ENCODE data around the gene GRK1. TPM values are rescaled to one million over a fixed set of nuclear protein-coding genes. Genes with fewer than 3 reads are reported as not detected.

The GRK1 gene
- total RNA-seq, 1 donor from 2014 or later: 0.34 TPM

DNA sequence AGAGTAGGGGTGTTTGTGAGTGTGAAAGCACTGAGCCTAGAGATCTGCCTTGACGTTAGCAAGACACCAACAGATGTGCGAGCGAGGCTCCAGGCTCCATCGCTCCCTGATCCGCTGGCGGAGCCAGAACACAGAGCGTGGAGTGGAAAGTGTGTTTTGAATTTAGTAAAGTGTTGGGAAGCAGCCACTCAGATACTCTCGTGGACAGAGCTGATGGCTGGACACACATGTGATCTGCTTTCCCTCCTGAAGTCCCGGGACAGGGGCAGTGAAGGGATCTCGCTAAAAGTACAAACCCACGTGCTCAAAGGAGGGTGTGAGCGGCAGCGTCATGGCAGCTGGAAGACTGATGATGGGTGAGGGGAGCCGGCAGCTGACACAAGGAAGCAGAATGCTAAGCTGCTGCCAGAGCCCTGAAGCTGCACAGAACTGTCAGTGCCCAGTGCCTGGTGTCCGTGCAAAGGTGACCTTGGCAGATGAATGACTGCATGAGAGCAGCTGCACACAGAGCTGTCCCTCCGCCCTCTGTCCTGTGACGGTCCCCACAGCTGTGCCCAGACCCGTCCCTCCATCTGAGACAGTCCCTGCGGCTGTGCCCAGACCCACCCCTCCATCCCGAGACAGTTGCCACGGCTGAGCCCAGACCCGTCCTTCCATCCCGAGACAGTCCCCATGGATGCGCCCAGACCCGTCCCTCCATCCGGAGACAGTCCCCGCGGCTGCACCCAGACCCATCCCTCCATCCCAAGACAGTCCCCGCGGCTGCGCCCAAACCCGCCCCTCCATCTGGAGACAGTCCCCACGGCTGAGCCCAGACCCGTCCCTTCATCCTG lies 62.4 kb downstream of the GRK1 start:
- Mint-ChIP-seq H3K27ac (no peak overlapping the region), H3K27me3 (ENCODE audit: low read depth) (peaks cover 14% of the 10 kb centered on the region), H3K9me3 (no peaks in the 10 kb centered on the region), H3K4me1 (peaks cover 3% of the 10 kb centered on the region), H3K36me3 (no peaks in the 10 kb centered on the region), H3K4me3 (no peak overlapping the region)
- DNase-seq (ENCODE audit: low spot score in 2 of 2, unreplicated experiment in 2 of 2): peak in 1 of 2 experiments; percentile 17
- TF ChIP-seq, protein P1, sequence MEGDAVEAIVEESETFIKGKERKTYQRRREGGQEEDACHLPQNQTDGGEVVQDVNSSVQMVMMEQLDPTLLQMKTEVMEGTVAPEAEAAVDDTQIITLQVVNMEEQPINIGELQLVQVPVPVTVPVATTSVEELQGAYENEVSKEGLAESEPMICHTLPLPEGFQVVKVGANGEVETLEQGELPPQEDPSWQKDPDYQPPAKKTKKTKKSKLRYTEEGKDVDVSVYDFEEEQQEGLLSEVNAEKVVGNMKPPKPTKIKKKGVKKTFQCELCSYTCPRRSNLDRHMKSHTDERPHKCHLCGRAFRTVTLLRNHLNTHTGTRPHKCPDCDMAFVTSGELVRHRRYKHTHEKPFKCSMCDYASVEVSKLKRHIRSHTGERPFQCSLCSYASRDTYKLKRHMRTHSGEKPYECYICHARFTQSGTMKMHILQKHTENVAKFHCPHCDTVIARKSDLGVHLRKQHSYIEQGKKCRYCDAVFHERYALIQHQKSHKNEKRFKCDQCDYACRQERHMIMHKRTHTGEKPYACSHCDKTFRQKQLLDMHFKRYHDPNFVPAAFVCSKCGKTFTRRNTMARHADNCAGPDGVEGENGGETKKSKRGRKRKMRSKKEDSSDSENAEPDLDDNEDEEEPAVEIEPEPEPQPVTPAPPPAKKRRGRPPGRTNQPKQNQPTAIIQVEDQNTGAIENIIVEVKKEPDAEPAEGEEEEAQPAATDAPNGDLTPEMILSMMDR (IDR thresholded peaks at IDR 0.05; ENCODE audit: unreplicated experiment): no peak

DNA sequence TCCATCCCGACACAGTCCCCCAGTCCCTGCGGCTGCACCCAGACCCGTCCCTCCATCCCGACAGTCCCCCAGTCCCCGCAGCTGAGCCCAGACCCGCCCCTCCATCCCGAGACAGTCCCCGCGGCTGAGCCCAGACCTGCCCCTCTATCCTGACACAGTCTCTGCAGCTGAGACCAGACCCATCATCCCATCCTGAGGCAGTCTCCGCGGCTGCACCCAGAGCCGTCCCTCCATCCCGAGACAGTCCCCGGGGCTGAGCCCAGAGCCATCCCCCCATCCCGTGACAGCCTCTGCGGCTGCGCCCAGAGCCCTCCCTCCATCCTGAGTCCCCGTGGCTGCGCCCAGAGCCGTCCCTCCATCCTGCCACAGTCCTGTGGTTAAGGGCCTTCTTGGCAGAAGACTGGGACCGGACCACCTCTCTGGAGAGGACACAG lies 63.3 kb downstream of the GRK1 start:
- no peak overlapping the region for H3K4me3 Mint-ChIP-seq

DNA sequence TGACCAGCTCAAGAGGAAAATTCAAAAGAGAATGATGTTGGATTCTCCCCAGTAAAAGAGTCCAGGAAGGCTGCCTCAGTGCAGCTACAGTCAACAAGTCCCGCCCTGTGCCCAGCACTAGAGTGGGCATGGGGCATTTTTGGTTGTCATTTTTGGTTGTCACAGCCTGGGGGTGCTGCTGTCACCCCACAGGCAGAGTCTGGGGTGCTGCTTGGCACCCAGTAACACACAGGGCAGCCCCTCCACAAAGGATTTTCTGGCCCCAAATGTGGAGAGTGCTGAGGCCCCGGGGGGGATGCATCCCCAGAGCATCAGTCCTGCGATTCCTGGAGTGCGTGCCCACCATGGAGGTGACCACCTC lies 63.8 kb downstream of the GRK1 start:
- peak in 1 of 2 experiments; percentile 6 for DNase-seq (ENCODE audit: low spot score in 2 of 2, unreplicated experiment in 2 of 2)
- Mint-ChIP-seq H3K36me3 (no peaks in the 10 kb centered on the region), H3K4me3 (no peak overlapping the region), H3K4me1 (no peaks in the 10 kb centered on the region), H3K27ac (no peak overlapping the region), H3K27me3 (ENCODE audit: low read depth) (peaks cover 14% of the 10 kb centered on the region), H3K9me3 (no peaks in the 10 kb centered on the region)
- TF ChIP-seq, protein P1 (IDR thresholded peaks at IDR 0.05; ENCODE audit: unreplicated experiment): no peak

More for the DNA sequence above, 63.3 kb downstream of the GRK1 start:
- H3K27me3 Mint-ChIP-seq (ENCODE audit: low read depth): peaks cover 14% of the 10 kb centered on the region
- H3K4me1 Mint-ChIP-seq: no peaks in the 10 kb centered on the region
- TF ChIP-seq, protein P1 (IDR thresholded peaks at IDR 0.05; ENCODE audit: unreplicated experiment): no peak
- no peaks in the 10 kb centered on the region for H3K36me3 Mint-ChIP-seq
- DNase-seq (ENCODE audit: low spot score in 2 of 2, unreplicated experiment in 2 of 2): peak in 1 of 2 experiments; percentile 8
- H3K9me3 Mint-ChIP-seq: no peaks in the 10 kb centered on the region
- no peak overlapping the region for H3K27ac Mint-ChIP-seq

DNA sequence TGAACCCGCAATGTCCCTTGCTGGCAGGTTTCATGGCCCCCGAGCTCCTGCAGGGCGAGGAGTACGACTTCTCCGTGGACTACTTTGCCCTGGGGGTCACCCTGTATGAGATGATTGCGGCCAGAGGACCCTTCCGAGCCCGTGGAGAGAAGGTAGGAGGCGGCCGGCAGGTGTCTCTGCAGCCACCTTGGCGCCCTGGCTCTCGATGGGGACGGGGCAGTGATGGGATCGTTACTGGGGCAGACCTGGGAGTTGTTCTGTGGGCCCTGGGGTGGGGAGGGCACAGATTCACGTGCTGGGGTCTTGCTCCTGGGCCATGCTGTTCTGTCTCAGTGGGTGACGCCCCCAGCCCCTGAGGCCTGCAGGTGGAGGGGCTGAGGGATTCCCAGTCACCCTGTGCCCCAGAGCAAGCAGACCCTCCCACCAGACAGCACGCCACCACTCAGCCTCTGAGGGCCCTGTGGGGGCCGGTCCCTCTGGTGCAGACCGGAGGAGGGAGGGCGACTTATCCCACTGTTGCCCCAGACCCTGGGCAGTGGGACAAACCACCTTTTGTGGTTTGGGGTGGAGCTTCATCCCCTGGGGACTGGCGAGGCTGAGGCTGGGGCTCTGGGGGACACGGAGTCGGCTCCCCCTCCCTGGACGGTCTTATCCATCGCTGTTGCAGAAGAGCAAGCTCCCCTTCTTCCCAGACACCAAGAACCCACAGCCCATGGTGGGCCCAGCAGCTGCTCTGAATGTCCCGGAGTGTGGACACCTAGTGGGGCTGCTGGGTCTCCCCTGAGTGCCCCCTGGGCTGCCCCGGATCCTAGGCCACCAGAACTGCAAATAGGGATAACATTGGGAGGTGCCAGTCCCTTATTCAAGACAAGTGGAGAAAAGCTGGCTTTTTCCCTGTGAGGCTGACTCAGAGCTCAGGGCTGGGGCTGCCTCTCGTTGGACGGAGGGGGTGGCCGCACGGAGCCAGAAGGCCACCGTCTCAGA lies 64.5 kb downstream of the GRK1 start:
- H3K4me3 Mint-ChIP-seq: no peak overlapping the region
- H3K9me3 Mint-ChIP-seq: no peaks in the 10 kb centered on the region
- H3K27ac Mint-ChIP-seq: no peak overlapping the region
- TF ChIP-seq, protein P1 (IDR thresholded peaks at IDR 0.05; ENCODE audit: unreplicated experiment): no peak
- no peaks in the 10 kb centered on the region for H3K36me3 Mint-ChIP-seq
- H3K27me3 Mint-ChIP-seq (ENCODE audit: low read depth): peaks cover 14% of the 10 kb centered on the region
- no peaks in the 10 kb centered on the region for H3K4me1 Mint-ChIP-seq
- DNase-seq (ENCODE audit: low spot score in 2 of 2, unreplicated experiment in 2 of 2): peak in 1 of 2 experiments; percentile 18

DNA sequence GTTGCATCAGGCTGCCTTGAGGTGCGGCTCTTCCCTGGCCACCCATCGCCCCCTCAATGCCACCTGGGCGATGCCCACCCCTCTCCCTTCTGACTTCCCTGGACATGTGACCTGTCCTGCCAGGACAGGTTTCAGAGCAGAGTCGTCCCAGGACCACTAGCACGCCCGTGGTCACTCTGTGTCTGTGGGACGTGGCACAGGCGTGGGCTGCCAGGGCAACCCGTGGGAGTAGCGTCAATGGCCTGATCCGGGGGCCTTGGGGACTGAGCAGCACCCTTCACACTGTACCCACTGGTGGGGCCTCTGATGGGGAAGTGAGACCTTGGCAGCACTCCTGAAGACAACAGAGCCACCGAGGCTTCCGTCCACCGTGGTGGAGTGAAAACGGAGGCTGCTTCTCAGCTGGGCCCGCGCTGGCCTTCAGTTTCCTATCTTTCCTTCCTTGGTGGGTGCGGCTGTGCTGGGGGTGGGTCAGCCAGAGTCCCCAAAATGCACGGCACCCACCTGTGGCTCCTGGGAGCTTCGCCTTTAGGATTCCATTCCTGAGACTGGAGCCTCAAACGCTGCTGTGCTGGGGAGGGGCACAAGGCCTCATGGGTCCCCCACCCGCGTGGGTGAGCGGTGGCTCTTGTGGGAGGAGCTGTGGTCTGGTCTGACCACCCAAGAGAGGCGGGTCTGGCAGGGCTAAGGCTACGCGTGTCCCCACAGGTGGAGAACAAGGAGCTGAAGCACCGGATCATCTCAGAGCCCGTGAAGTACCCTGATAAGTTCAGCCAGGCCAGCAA lies 65.3 kb downstream of the GRK1 start:
- Mint-ChIP-seq H3K27ac (no peak overlapping the region), H3K27me3 (ENCODE audit: low read depth) (peaks cover 16% of the 10 kb centered on the region), H3K36me3 (no peaks in the 10 kb centered on the region), H3K9me3 (no peaks in the 10 kb centered on the region), H3K4me3 (no peak overlapping the region), H3K4me1 (no peaks in the 10 kb centered on the region)
- DNase-seq (ENCODE audit: low spot score in 2 of 2, unreplicated experiment in 2 of 2): peak in 1 of 2 experiments; percentile 13
- TF ChIP-seq, protein P1 (IDR thresholded peaks at IDR 0.05; ENCODE audit: unreplicated experiment): no peak
